Endothelial cell of umbilical vein (primary cell): ENCODE data around the gene SYTL3. TPM values are rescaled to one million over a fixed set of nuclear protein-coding genes. Genes with fewer than 3 reads are reported as not detected.

Experiments
- BruUV-seq: library from RNA; stranded (reverse); fragments of 400-500 nt; replicated peaks from 2 replicates; lab custom pipeline; 2021; lab: Mats Ljungman, UMichigan
- CTCF ChIA-PET: fragments of 300-600, 350-600 bp; sonication (Branson Sonifier 250); formaldehyde crosslinking; loops from one replicate; lab custom pipeline; 2021; ENCODE audit warnings: antibody characterized with exemption, inconsistent platforms; lab: Charles Lee
- POLR2A ChIA-PET: fragments of 300-600, 350-600 bp; sonication (Branson Sonifier 250); formaldehyde crosslinking; loops from one replicate; lab custom pipeline; 2021; ENCODE audit warnings: antibody characterized with exemption, inconsistent platforms; lab: Charles Lee
- DNase-seq: peaks from one replicate; pipeline ENCODE4 v3.0.0-alpha.2; 2011; ENCODE audit warnings: low read depth, low spot score
- FAIRE-seq: peaks from 2 replicates; lab custom pipeline; 2011; peaks lifted over from hg19 to GRCh38; lab: Jason Lieb, UNC
- H2AFZ ChIP-seq: 2 replicates; pipeline ENCODE4 v1.6.0; 2012; ENCODE audit warnings: low read depth, low read length, control low read depth, inconsistent platforms
- H3K27ac ChIP-seq: 2 replicates; pipeline ENCODE4 v1.5.1; 2011; ENCODE audit warnings: low read depth, mild to moderate bottlenecking, control low read depth, low read length, moderate library complexity; ENCODE audit not compliant: insufficient read depth
- H3K27me3 ChIP-seq, 2 experiments: 2 replicates each; pipeline versions ENCODE4 v1.6.0 to v1.6.1; 2011; ENCODE audit warnings: low read length in 2 of 2, mixed read lengths in 1 of 2; ENCODE audit not compliant: control insufficient read depth in 2 of 2, insufficient read depth in 2 of 2
- H3K36me3 ChIP-seq, 2 experiments: 2 replicates in 1 of 2; 3 replicates in 1 of 2; pipeline ENCODE4 v1.5.1; 2011; ENCODE audit warnings: low read length in 2 of 2, mild to moderate bottlenecking in 1 of 2, moderate library complexity in 1 of 2; ENCODE audit not compliant: control insufficient read depth in 2 of 2, insufficient read depth in 2 of 2; ENCODE audit errors: extremely low read depth in 1 of 2
- H3K4me1 ChIP-seq: 3 replicates; pipeline ENCODE4 v1.5.1; 2011; ENCODE audit warnings: mild to moderate bottlenecking, low read length; ENCODE audit not compliant: control insufficient read depth, insufficient read depth; ENCODE audit errors: extremely low read depth
- H3K4me2 ChIP-seq: 2 replicates; pipeline ENCODE4 v1.6.1; 2011; ENCODE audit warnings: low read length, control low read depth, mixed read lengths; ENCODE audit not compliant: insufficient read depth
- H3K4me3 ChIP-seq, 3 experiments: fragments of 200-600 bp in 1 of 3; sonication (generic), shearing (Covaris generic) in 1 of 3; replicated peaks in 1 of 3; 2 replicates each; pipeline ENCODE4 v1.5.1; 2011 to 2016; ENCODE audit warnings: control low read depth in 3 of 3, low read length in 3 of 3, mild to moderate bottlenecking in 2 of 3, inconsistent platforms in 1 of 3, low read depth in 1 of 3, moderate library complexity in 1 of 3; ENCODE audit not compliant: insufficient read depth in 1 of 3
- H3K79me2 ChIP-seq: 2 replicates; pipeline ENCODE4 v1.6.0; 2012; ENCODE audit warnings: low read length, inconsistent platforms; ENCODE audit not compliant: control insufficient read depth, insufficient read depth
- H3K9ac ChIP-seq: replicated peaks from 2 replicates; pipeline ENCODE3; 2011; ENCODE audit warnings: low read length, control low read depth; ENCODE audit not compliant: insufficient read depth; ENCODE audit errors: extremely low read depth
- H3K9me1 ChIP-seq: replicated peaks from 3 replicates; pipeline ENCODE4 v1.6.0; 2011; ENCODE audit warnings: mild to moderate bottlenecking, low read length; ENCODE audit not compliant: control insufficient read depth, insufficient read depth; ENCODE audit errors: extremely low read depth
- H3K9me3 ChIP-seq: replicated peaks from 2 replicates; pipeline ENCODE4 v1.5.1; 2012; ENCODE audit warnings: low read length, inconsistent platforms; ENCODE audit not compliant: control insufficient read depth, insufficient read depth
- H4K20me1 ChIP-seq: replicated peaks from 2 replicates; pipeline ENCODE3; 2011; ENCODE audit warnings: mild to moderate bottlenecking, low read length; ENCODE audit not compliant: control insufficient read depth, insufficient read depth; ENCODE audit errors: extremely low read depth
- EZH2 ChIP-seq: IDR thresholded peaks from 2 replicates; pipeline ENCODE4 v1.6.1; 2012; ENCODE audit warnings: borderline replicate concordance, low read depth, mild to moderate bottlenecking, moderate library complexity, low read length, inconsistent platforms; ENCODE audit not compliant: severe bottlenecking
- FOS ChIP-seq: IDR thresholded peaks from 2 replicates; pipeline ENCODE4 v1.6.1; 2011; ENCODE audit warnings: mild to moderate bottlenecking, low read length, moderate library complexity, borderline replicate concordance; ENCODE audit not compliant: insufficient read depth
- GATA2 ChIP-seq: IDR thresholded peaks from 2 replicates; pipeline ENCODE4 v1.7.0; 2011; ENCODE audit warnings: low read depth, mild to moderate bottlenecking, moderate library complexity, mixed read lengths, low read length; ENCODE audit not compliant: insufficient read length, insufficient read depth
- JUN ChIP-seq: IDR thresholded peaks from 2 replicates; pipeline ENCODE4 v1.6.1; 2011; ENCODE audit warnings: borderline replicate concordance, low read depth; ENCODE audit not compliant: insufficient read length, insufficient read depth
- MYC ChIP-seq: IDR thresholded peaks from one replicate; pipeline ENCODE4 v1.6.1; 2011; ENCODE audit warnings: mild to moderate bottlenecking, low read depth, low read length
- POLR2A ChIP-seq: IDR thresholded peaks from 2 replicates; pipeline ENCODE4 v1.6.1; 2012; ENCODE audit warnings: low read depth, mild to moderate bottlenecking, control low read depth, low read length
- POLR2AphosphoS5 ChIP-seq: IDR thresholded peaks from 2 replicates; pipeline ENCODE4 v1.6.1; 2012; ENCODE audit warnings: low read depth, mild to moderate bottlenecking, control low read depth, low read length, moderate library complexity; ENCODE audit not compliant: insufficient read depth
- dilution Hi-C: fragments of 300-500 bp; cut with MboI; formaldehyde crosslinking; loops from one replicate; pipeline ENCODE4 v1.15.0; 2019; ENCODE audit warnings: low sequenced_read_pairs; ENCODE audit not compliant: extremely low pct_ligation_motif_present
- intact Hi-C: fragments of 100-400 bp; cut with micrococcal nuclease; formaldehyde crosslinking; loops from one replicate; pipeline ENCODE4 v1.10.0; 2022
- polyA plus RNA-seq, 4 experiments: library from polyadenylated mRNA; depleted of rRNA in 3 of 4; stranded (reverse) in 3 of 4; unstranded in 1 of 4; fragments of >200 nt; gene quantifications; 2 replicates each; pipeline versions ENCODE4 v1.2.1 to v1.2.3, GENCODE V29; 2011 to 2012; ENCODE audit warnings: missing spikeins in 1 of 4
- total RNA-seq: library from RNA; stranded (reverse); gene quantifications from 2 replicates; pipeline ENCODE4 v1.2.3, GENCODE V29; 2021
- TF ChIP-seq, protein P1 (sequence below), 2 donors: IDR thresholded peaks; 1 replicate in 1 of 2; 2 replicates in 1 of 2; pipeline ENCODE4 v1.5.1; 2011; ENCODE audit warnings: low read length in 2 of 2, mild to moderate bottlenecking in 2 of 2, moderate library complexity in 2 of 2, control low read depth in 1 of 2, inconsistent platforms in 1 of 2, low read depth in 1 of 2; ENCODE audit not compliant: insufficient read depth in 1 of 2; ENCODE audit errors: extremely low read depth in 1 of 2
- TF ChIP-seq, protein P2 (sequence below): IDR thresholded peaks from 2 replicates; pipeline ENCODE4 v1.6.1; 2011; ENCODE audit not compliant: insufficient read depth, insufficient read length

Gene SYTL3
- total and polyA plus RNA-seq, 2 donors (not counting 3 experiments of a cell fraction or from before 2014, with no cell fraction given), result 0.59 to 0.77 TPM

DNA sequence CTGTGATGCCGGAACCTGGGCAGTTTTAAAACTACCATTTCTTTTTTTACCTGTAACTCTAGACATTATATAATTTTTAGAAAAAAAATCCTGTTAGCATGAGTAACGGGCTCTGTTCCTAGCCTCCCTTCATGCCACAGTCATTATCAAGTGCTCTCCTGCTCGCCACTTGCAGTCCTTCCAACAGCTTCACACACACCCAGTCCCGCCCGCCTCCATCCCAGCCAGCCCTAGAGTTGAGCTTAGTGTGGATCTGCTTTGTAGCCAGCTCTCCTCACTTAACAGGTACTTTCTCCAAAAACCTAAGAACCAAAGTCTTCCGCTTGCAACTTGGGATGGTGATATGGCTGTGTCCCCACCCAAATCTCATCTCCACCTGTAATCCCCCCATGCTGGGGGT lies 117.9 kb downstream of the SYTL3 start:
- FAIRE-seq (no peak), DNase-seq (no peak)
- dilution Hi-C loops (no loop called here), intact Hi-C loops (no loop called here)
- TF ChIP-seq POLR2A (no peak), JUN (no peak), FOS (no peak), MYC (no peak), GATA2 (no peak), EZH2 (no peak), POLR2AphosphoS5 (no peak)
- TF ChIP-seq, protein P1, sequence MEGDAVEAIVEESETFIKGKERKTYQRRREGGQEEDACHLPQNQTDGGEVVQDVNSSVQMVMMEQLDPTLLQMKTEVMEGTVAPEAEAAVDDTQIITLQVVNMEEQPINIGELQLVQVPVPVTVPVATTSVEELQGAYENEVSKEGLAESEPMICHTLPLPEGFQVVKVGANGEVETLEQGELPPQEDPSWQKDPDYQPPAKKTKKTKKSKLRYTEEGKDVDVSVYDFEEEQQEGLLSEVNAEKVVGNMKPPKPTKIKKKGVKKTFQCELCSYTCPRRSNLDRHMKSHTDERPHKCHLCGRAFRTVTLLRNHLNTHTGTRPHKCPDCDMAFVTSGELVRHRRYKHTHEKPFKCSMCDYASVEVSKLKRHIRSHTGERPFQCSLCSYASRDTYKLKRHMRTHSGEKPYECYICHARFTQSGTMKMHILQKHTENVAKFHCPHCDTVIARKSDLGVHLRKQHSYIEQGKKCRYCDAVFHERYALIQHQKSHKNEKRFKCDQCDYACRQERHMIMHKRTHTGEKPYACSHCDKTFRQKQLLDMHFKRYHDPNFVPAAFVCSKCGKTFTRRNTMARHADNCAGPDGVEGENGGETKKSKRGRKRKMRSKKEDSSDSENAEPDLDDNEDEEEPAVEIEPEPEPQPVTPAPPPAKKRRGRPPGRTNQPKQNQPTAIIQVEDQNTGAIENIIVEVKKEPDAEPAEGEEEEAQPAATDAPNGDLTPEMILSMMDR (IDR thresholded peaks at IDR 0.05; ENCODE audit: extremely low read depth in 1 of 2, insufficient read depth in 1 of 2, low read depth in 1 of 2, low read length in 2 of 2), result no peak
- TF ChIP-seq, protein P2, sequence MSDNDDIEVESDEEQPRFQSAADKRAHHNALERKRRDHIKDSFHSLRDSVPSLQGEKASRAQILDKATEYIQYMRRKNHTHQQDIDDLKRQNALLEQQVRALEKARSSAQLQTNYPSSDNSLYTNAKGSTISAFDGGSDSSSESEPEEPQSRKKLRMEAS, result no peak
- Histone ChIP-seq H3K9me3 (no peaks in the 10 kb centered on the region), H4K20me1 (no peaks in the 10 kb centered on the region), H3K4me1 (no peaks in the 10 kb centered on the region), H3K27me3 (no peaks in the 10 kb centered on the region), H3K79me2 (no peaks in the 10 kb centered on the region), H3K9ac (no peak overlapping the region), H2AFZ (no peak overlapping the region), H3K4me2 (no peak overlapping the region), H3K27ac (no peak overlapping the region), H3K36me3 (peaks cover 17 to 56% of the 10 kb centered on the region in 2 experiments), H3K4me3 (no peak overlapping the region), H3K9me1 (no peaks in the 10 kb centered on the region)
- POLR2A ChIA-PET, result no interaction called here
- CTCF ChIA-PET, result interaction anchor here (0.8 to 2.0 kb wide), 2 partner anchors 26 to 36 kb away, joined by 4 read pairs; no protein-coding TSS in a partner anchor
- no TSS peak for BruUV-seq
